HG02798 (cell line): ENCODE data around the gene ALG10B.
"Not testable (repeated sequence)": the region's sequence is repeated elsewhere in the genome, so short reads cannot be mapped to it uniquely, and the experiment has no call there.

ENCODE experiments used
- ATAC-seq: cut with Tn5 transposase; IDR thresholded peaks from one replicate; pipeline ENCODE4 v1.9.1; 2021; ENCODE audit warnings: mild to moderate bottlenecking; ENCODE audit not compliant: unreplicated experiment, poor library complexity

Gene ALG10B

GRCh38 chr12:38316391-38317129 lies at the start of gene ALG10B:
Gene ALG10B, plus strand, starts transcription at chr12:38316774. Its CDS starts 120 bp downstream, at chr12:38316894.
- ATAC-seq: peak; percentile 100

- no peak for ATAC-seq
Measured at GRCh38 chr12:38268612-38269011, 48.0 kb upstream of the ALG10B start.

GRCh38 chr12:38269897-38270296 lies 46.7 kb upstream of the ALG10B start:
- no peak for ATAC-seq

- ATAC-seq: no peak
Measured at GRCh38 chr12:38279756-38280155, 36.8 kb upstream of the ALG10B start.

- ATAC-seq: no peak
Measured at GRCh38 chr12:38282886-38283285, 33.7 kb upstream of the ALG10B start.

GRCh38 chr12:38289396-38289795 lies 27.2 kb upstream of the ALG10B start:
- no peak for ATAC-seq

- ATAC-seq: no peak
Measured at GRCh38 chr12:38291160-38291559, 25.4 kb upstream of the ALG10B start.

GRCh38 chr12:38302972-38303371 lies 13.6 kb upstream of the ALG10B start:
- ATAC-seq: not testable (repeated sequence)

- not testable (repeated sequence) for ATAC-seq
Measured at GRCh38 chr12:38321966-38322365, 5.4 kb downstream of the ALG10B start.

- ATAC-seq: no peak
Measured at GRCh38 chr12:38324912-38325311, 8.3 kb downstream of the ALG10B start.

- ATAC-seq: no peak
Measured at GRCh38 chr12:38327356-38327755, 10.8 kb downstream of the ALG10B start.

GRCh38 chr12:38328306-38328895 lies 11.8 kb downstream of the ALG10B start:
- ATAC-seq: no peak

GRCh38 chr12:38330414-38330813 lies 13.8 kb downstream of the ALG10B start:
- not testable (repeated sequence) for ATAC-seq

- ATAC-seq: no peak
Measured at GRCh38 chr12:38332814-38333213, 16.2 kb downstream of the ALG10B start.

GRCh38 chr12:38342444-38342843 lies 25.9 kb downstream of the ALG10B start:
- no peak for ATAC-seq

GRCh38 chr12:38343256-38343655 lies 26.7 kb downstream of the ALG10B start:
- not testable (repeated sequence) for ATAC-seq

- not testable (repeated sequence) for ATAC-seq
Measured at GRCh38 chr12:38343916-38344315, 27.3 kb downstream of the ALG10B start.

GRCh38 chr12:38350342-38351174 lies 34.0 kb downstream of the ALG10B start:
- ATAC-seq: peak; percentile 99

- peak; percentile 4 for ATAC-seq
Measured at GRCh38 chr12:38351175-38351508, 34.6 kb downstream of the ALG10B start.

GRCh38 chr12:38367506-38367905 lies 50.9 kb downstream of the ALG10B start:
- no peak for ATAC-seq

GRCh38 chr12:38370311-38370710 lies 53.7 kb downstream of the ALG10B start:
- ATAC-seq: no peak
